Pons (tissue), 1 donor: ENCODE results near the gene KCNIP1.
"Not testable (repeated sequence)": the region's sequence is repeated elsewhere in the genome, so short reads cannot be mapped to it uniquely, and the experiment has no call there.

ENCODE experiments used
- DNase-seq: peaks from one replicate; pipeline ENCODE4 v3.0.0-alpha.2; 2016; ENCODE audit warnings: low spot score

Gene KCNIP1

GRCh38 chr5:170750791-170751190 lies 247.0 kb downstream of the KCNIP1 start:
- DNase-seq = no peak

DNA sequence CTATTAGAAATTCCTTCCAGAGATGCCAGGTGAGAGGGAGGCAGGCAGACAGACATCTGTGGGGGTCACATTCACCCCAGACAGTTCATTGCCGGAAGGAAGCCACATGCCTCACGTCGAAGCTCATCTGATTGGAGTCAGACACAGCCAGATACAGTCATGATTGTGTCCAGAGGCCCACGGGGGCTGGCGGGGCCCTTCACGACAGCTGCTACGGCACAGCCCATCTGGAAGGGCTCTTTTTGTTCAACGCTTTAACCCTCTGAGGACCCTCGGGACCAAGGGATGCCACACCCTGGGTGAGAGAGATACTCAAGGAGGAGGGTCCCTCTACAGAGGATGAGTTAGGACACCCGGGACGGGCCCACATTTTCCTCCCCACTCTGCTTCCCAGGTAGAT lies 247.8 kb downstream of the KCNIP1 start:
- DNase-seq = no peak

GRCh38 chr5:170752257-170753215 lies 248.7 kb downstream of the KCNIP1 start:
- no peak for DNase-seq

DNA sequence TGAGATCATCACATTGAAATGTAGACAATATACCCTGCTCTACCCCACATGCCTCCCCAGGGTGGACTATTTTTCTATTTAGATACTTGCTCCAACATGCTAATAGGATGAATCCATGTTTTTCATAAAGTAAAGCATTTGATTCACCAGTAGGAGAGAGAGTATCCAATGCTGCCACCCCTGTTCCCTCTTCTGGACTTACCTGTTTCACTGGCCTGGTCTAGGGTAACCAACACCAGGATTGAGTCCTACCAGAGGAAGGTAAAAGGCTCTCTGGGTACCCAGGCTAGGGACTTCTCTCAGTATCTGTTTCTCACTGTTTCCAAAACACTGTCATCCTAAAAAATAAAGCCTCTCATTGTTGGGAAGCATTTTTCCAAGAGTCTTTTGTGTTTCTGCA lies 249.5 kb downstream of the KCNIP1 start:
- DNase-seq = no peak

GRCh38 chr5:170754508-170754907 lies 250.7 kb downstream of the KCNIP1 start:
- DNase-seq = not testable (repeated sequence)

GRCh38 chr5:170755679-170756456 lies 252.0 kb downstream of the KCNIP1 start:
- no peak for DNase-seq

DNA sequence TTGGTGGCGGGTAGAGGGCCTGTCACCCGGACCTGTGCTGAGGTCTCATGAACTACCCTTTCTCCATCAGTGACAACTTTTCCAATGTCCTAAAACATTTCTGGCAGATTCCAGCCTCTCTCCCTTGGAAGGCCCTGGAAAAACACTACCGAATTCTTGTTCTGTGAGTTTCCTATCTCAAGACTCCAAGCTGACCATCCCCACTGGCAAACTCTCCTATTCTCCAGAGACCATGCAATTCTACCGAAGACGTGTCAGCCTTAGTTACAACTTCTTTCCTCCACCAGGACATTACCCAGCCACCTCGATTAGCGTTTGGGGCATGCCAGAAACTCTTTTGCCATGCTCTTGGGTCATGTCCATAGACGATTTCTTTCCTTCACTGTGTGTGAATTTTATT lies 252.9 kb downstream of the KCNIP1 start:
- no peak for DNase-seq

DNA sequence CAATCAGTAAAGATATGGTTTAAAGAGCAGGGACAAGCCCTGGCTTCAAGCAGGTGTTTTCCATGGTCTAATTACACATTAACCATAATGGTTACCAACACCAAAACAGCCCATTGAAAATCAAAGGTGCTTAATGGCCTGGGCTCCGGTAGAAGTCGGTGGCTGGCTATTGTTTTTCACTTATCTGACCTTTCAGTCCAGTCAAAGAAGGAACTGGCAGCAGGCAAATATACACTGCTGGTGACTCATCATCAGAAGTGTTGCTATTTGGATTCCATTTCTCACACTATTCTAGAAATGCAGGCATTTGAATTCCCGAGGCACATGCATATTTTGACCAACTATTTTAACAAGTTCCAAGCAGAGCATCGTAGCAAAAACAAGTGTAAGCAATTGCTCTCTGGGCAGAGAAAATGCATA lies 253.4 kb downstream of the KCNIP1 start:
- no peak for DNase-seq

DNA sequence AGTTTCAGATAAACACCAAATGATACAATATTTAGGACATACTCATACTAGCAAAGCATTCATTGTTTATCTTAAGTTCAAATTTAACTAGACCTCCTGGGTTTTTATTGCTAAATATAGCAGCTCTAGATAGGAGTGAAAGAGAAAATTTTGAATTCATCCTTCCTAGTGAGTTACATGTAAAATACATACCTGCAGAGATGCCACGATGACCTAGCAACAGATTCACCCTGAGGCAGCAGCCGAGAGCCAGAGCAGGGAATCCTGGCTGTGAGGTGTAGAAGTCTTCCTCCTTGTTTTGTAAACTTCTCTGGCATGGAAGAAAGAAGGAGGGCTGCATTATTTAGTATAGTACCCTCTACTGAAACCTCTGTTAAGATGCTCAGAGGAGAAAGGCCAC lies 253.8 kb downstream of the KCNIP1 start:
- DNase-seq = no peak

DNA sequence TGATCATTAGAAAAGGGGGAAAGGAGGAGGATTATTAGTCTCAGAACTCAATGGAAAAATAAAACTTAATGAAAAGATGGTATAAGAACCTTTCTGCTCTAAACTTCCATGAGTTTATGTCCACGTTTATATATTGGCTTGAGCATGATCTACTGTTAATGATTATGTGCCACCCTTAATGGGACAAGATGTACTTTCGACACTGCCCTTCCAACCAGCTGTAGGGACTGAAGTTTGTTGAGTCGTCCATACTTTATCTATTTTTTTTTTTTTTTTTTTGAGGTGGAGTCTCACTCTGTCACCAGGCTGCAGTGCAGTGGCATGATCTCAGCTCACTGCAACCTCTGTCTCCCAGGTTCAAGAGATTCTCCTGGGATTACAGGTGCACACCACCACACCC lies 254.7 kb downstream of the KCNIP1 start:
- no peak for DNase-seq

DNA sequence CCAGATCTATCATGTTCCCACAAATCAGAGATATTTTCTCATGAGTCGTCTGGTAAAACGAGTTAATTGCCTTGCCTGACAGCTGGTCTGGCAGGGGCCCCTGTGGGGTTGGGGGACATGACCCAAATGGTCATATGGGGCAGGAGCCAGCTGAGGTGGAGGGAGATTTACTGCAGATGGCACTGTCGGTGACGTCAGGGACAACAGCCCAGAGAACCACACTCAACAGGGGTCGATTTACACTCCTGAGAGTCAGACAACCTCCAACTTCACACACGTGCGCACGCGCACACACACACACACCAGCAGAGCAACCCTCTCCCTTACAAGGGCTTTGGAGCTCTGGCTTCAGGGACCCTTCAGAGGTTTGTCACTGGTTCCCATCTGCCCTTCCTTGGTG lies 256.3 kb downstream of the KCNIP1 start:
- DNase-seq = no peak

GRCh38 chr5:170761048-170761707 lies 257.4 kb downstream of the KCNIP1 start:
- DNase-seq = no peak

GRCh38 chr5:170761708-170762066 lies 257.9 kb downstream of the KCNIP1 start:
- no peak for DNase-seq

DNA sequence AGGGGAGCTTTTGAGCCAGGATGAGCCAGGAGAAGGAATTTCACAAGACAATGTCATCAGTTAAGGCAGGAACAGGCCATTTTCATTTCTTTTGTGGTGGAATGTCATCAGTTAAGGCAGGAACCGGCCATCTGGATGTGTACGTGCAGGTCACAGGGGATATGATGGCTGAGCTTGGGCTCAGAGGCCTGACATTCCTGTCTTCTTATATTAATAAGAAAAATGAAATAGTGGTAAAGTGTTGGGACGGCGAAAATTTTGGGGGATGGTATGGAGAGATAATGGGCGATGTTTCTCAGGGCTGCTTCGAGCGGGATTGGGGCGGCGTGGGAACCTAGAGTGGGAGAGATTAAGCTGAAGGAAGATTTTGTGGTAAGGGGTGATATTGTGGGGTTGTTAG lies 258.5 kb downstream of the KCNIP1 start:
- DNase-seq = not testable (repeated sequence)

- not testable (repeated sequence) for DNase-seq
Observed at GRCh38 chr5:170765868-170766267, 262.0 kb downstream of the KCNIP1 start.

DNA sequence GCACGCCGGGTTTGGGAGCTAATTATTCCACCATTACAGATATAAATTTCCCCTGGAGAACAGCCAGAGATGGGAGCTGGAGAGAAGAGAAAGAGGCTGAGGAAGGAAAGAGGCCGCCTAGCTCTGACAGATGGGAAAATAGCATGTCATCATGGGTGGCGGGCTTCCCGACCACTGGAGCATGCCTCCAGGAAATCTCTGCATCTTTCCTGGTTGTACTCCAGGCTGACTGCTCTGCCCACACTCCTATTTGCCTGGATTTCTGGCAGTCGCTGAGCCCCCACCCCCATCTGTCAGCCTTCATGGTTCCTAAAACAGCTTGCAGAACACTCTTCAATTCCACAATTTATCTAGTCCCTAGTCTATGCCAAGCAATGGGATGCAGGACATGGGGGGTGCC lies 265.4 kb downstream of the KCNIP1 start:
- no peak for DNase-seq

GRCh38 chr5:170769898-170770416 lies 266.1 kb downstream of the KCNIP1 start:
- no peak for DNase-seq

DNA sequence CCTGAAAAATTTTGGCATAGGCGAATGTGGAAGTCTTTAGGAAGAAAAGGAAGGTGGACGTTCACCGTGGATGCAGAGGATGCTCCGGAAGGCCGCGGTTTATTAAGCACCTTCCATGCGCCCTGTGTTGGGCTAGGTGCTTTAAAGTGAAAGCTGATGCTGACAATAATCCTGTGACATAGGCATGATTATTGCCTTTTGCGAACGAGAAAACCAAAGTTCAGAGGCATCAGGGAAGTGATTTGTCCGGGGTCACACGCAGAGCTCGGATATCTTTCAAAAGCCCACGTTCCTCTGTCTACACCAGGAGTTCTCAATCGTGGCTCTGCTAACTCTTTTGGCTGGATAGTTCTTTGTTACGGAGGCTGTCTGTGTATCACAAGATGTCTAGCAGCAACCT lies 267.7 kb downstream of the KCNIP1 start:
- no peak for DNase-seq

DNA sequence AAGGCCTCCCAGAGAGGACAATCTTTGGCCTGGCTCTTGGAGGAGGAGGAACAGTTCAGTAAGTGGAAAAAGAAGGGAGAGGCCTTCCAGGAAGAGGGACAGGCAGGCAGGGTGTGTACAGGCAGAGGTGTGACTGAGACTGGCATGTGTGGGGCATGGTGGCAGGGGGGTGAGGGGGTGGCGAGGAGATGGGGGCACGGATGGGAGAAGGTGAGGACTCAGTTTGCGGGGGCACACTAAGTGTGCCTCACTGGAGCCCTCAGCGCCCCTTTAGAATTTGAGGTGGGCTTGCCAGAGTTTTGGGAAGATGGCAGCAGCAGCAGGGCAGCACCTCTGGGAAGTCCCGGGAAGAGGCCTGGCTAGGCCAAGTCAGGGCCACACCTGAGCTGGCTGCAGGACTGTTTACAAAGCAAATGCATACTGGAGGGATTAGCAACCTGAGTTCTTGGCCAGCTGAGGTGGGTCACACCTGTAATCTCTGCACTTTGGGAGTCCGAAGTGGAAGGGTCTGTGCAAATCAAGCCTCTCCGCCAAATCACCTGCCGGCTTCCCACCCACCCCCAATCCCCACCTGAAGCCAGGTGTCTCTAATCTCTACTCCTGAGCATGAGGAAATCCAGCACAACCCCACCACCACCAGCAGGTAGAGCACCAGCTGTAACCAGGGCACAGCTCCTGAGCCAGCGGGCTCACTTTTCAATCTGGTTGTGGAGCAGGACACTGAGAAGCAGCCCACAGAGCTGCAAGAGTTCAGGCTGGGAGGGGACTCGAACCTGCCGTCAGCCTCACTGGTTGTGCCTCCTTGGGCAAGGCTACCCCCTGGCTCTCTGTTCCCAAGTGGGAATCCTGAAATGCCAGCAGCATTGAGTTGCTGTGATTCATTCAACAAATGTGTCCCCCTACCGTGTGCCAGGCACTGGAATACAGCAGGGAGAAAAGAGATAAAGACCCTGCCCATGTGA lies 269.5 kb downstream of the KCNIP1 start:
- DNase-seq = no peak

DNA sequence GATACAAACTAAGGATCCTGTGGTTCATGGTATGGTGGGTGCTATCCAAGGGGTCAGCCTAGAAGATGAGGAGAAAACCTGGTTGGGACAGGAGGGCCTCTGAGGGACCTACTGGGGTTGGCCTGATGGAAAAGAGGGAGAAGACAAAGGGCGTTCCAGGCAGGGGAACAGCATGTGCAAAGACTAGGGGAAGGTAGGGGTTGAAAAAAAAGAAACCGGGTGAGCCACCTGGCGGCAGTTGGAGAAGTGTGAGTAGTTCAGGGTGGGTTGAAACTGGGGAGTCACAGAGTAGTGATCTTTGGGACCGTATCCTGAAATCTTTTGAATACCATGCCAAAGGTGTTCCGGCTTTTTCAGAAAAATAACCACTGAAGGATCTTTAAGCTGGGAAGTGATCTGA lies 271.0 kb downstream of the KCNIP1 start:
- DNase-seq = no peak

DNA sequence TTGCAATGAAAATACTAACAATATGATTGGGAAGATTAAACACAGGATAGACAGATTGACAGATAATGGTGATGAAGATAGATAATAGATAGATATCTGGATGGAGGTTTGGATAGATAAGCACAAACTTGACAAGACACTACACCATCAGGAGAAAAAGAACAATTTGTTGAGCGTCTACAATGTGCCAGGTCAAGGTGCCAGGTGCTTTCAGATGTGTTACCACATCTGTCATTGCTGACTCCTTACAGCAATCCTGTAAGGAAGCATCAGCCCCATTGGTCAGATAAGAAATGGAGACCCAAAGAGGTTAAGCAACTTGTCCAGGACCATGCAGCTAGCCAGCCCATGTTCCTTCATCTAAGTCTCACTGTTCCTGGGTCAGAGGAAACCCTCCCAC lies 278.1 kb downstream of the KCNIP1 start:
- no peak for DNase-seq
